Neutrophil (primary cell): ENCODE data around the gene FAM184A.

Experiments
- H3K27ac ChIP-seq: fragments of 200-600 bp; sonication (generic); 2 replicates; pipeline ENCODE4 v1.5.1; 2016; ENCODE audit warnings: mild to moderate bottlenecking, moderate library complexity
- H3K27me3 ChIP-seq: fragments of 200-600 bp; sonication (generic); 2 replicates; pipeline ENCODE4 v1.6.0; 2016; ENCODE audit warnings: mild to moderate bottlenecking
- H3K36me3 ChIP-seq: fragments of 200-600 bp; sonication (generic); 2 replicates; pipeline ENCODE4 v1.5.1; 2017
- H3K4me1 ChIP-seq, 2 experiments: fragments of 200-600 bp in 1 of 2; sonication (generic) in 1 of 2; 1 replicate in 1 of 2; 2 replicates in 1 of 2; pipeline versions ENCODE4 v1.5.1 to v1.6.1; 2013 to 2016; ENCODE audit warnings: low read depth in 1 of 2, low read length in 1 of 2, mild to moderate bottlenecking in 1 of 2, moderate library complexity in 1 of 2; ENCODE audit not compliant: control insufficient read depth in 1 of 2, insufficient read depth in 1 of 2
- H3K4me3 ChIP-seq, 2 experiments: fragments of 200-600 bp in 1 of 2; sonication (generic) in 1 of 2; 1 replicate in 1 of 2; 2 replicates in 1 of 2; pipeline ENCODE4 v1.5.1; 2013 to 2016; ENCODE audit warnings: low read depth in 1 of 2, low read length in 1 of 2, mild to moderate bottlenecking in 1 of 2, moderate library complexity in 1 of 2
- H3K9me3 ChIP-seq: fragments of 200-600 bp; sonication (generic); 2 replicates; pipeline ENCODE4 v1.5.1; 2016
- TF ChIP-seq, protein P1 (sequence below): fragments of 200-600 bp; sonication (generic); IDR thresholded peaks from 2 replicates; pipeline ENCODE4 v1.5.1; 2016; ENCODE audit warnings: antibody characterized with exemption

FAM184A gene

DNA sequence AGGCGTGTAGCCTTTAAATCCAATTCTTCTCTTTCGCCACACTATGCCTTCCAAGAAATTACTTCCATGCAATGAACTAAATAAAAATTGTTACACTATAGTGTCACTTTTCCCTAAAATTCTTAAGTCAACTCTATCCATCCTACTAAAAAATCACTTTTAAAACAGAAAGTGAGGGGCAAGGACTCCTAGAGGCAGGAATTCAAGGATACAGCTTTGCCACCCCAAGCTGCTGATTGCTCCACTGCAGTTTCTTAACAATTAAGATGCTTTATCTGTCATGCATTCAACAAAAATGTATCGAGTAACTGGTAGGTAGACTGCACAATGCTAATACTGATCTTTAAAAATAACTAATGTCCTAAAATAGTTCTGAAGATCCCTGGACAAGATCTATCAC lies 147.8 kb downstream of the FAM184A start:
- H3K4me3 ChIP-seq = no peak overlapping the region
- H3K36me3 ChIP-seq = peaks cover 47% of the 10 kb centered on the region
- H3K4me1 ChIP-seq = peaks cover 11 to 12% of the 10 kb centered on the region in 2 experiments
- no peaks in the 10 kb centered on the region for H3K9me3 ChIP-seq
- H3K27me3 ChIP-seq = no peaks in the 10 kb centered on the region
- no peak overlapping the region for H3K27ac ChIP-seq
- TF ChIP-seq, protein P1, sequence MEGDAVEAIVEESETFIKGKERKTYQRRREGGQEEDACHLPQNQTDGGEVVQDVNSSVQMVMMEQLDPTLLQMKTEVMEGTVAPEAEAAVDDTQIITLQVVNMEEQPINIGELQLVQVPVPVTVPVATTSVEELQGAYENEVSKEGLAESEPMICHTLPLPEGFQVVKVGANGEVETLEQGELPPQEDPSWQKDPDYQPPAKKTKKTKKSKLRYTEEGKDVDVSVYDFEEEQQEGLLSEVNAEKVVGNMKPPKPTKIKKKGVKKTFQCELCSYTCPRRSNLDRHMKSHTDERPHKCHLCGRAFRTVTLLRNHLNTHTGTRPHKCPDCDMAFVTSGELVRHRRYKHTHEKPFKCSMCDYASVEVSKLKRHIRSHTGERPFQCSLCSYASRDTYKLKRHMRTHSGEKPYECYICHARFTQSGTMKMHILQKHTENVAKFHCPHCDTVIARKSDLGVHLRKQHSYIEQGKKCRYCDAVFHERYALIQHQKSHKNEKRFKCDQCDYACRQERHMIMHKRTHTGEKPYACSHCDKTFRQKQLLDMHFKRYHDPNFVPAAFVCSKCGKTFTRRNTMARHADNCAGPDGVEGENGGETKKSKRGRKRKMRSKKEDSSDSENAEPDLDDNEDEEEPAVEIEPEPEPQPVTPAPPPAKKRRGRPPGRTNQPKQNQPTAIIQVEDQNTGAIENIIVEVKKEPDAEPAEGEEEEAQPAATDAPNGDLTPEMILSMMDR = no peak

DNA sequence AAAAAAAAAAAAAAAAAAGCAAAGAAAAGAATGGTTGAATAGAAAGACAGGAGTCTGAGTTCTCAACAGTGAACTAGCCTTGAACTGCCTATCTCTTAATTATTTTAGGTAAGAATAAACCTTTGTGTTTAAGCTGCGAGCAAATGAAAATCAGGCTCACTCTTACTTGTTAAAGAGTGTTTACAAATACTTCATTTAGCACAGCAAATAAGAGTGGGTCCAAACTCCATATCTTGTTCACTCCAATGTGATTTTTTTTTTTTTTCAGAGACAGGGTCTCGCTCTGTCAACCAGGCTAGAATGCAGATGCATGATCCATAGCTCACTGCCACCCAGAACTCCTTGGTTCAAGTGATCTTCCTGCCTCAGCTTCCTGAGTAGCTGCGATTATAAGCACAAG lies 155.4 kb downstream of the FAM184A start:
- H3K9me3 ChIP-seq = no peaks in the 10 kb centered on the region
- peaks cover 86% of the 10 kb centered on the region for H3K36me3 ChIP-seq
- no peak overlapping the region for H3K27ac ChIP-seq
- H3K4me3 ChIP-seq = no peak overlapping the region
- H3K4me1 ChIP-seq = no peaks in the 10 kb centered on the region
- TF ChIP-seq, protein P1 = no peak
- H3K27me3 ChIP-seq = no peaks in the 10 kb centered on the region

DNA sequence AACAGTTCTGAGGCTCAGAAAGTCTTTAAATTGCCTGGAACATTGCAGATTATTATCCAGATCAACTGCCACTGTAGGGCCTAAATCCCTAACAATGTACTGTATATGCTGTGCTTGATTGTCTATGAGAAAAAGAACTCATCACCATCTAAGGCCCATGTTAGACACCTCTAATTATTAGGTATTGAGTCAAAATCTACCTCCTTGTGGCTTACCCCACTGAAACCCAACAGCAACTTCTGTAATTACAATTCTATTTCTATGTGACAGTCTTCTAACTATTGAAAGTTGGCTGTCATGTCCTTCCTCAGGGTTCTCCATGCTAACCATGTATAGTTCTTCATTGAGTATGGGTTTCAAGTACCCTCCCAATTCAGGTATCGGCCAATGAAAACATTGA lies 157.4 kb downstream of the FAM184A start:
- H3K36me3 ChIP-seq = peaks cover 90% of the 10 kb centered on the region
- no peaks in the 10 kb centered on the region for H3K4me1 ChIP-seq
- H3K9me3 ChIP-seq = no peaks in the 10 kb centered on the region
- H3K27ac ChIP-seq = no peak overlapping the region
- H3K4me3 ChIP-seq = no peak overlapping the region
- H3K27me3 ChIP-seq = no peaks in the 10 kb centered on the region
- TF ChIP-seq, protein P1 = no peak

DNA sequence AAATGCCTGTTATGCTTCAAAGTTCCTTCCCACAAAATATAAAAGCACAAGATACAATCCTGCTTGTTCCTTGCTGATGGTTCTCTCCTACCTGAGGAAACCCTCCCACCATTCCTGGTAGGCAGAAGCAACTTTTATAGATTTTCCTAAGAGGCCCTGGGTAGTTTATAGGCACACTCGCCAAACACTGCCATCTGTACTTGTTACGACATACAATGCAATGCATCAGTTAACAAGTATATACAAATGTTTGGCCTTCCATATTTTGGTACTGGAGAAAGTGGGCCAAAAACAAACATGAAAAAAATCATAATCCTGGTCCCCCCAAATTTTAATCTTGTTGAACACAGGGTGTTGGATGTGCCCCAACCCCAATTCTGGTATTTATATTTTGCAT lies 160.1 kb downstream of the FAM184A start:
- H3K27me3 ChIP-seq = no peaks in the 10 kb centered on the region
- H3K36me3 ChIP-seq = peaks cover 92% of the 10 kb centered on the region
- TF ChIP-seq, protein P1 = no peak

DNA sequence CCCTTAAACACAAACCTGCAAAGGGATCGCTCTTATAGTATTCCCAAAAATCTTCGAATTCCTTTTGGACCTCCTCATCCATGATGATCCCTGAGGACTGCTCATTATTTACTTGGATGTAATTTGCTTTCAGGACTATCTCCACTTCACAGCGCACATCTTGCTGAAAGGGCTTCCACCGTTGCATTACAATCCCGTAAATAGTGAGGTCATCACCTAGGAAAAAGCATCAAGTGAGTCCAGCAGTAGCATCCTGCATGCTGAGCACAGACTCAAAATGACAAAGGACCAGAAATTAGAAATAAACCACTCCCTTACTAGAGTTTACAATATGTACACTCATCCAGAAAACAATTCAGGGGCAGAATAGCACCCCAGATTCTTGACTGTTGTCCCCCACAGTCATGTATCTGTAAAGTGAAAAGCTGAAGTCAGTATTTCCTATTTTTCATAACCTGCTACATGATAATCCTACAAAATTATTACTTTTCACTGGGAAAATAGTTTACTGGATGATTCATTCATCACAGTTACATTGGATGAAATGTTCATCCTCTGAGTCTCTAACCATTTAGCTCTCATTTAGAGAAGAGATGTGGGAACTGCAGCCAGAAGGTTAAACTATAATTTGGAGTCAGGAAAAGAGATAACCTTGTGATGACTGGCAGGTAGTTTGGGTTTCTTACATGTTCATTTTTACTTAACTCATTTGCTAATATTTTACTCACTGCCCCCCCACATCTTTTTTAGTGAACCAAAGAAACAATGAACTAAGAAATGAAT lies 160.7 kb downstream of the FAM184A start:
- no peak overlapping the region for H3K4me3 ChIP-seq
- H3K9me3 ChIP-seq = no peaks in the 10 kb centered on the region
- TF ChIP-seq, protein P1 = no peak
- peaks cover 92% of the 10 kb centered on the region for H3K36me3 ChIP-seq
- H3K4me1 ChIP-seq = no peaks in the 10 kb centered on the region
- no peaks in the 10 kb centered on the region for H3K27me3 ChIP-seq
- no peak overlapping the region for H3K27ac ChIP-seq

More for the DNA sequence above, 160.1 kb downstream of the FAM184A start:
- Histone ChIP-seq H3K4me3 (no peak overlapping the region), H3K27ac (no peak overlapping the region), H3K4me1 (no peaks in the 10 kb centered on the region), H3K9me3 (no peaks in the 10 kb centered on the region)
